Neural cell (in vitro differentiated cells): ENCODE data around the gene PEA15. TPM values are rescaled to one million over a fixed set of nuclear protein-coding genes. Genes with fewer than 3 reads are reported as not detected.

Experiments used
- H2AFZ ChIP-seq: fragments of 200-600, 300-800 bp; sonication (generic), shearing (Covaris generic); 2 replicates; pipeline ENCODE4 v1.6.0; 2014; ENCODE audit warnings: low read depth, mild to moderate bottlenecking, antibody characterized with exemption, low read length, moderate library complexity
- H3F3A ChIP-seq: fragments of 200-600 bp; shearing (Covaris generic); 2 replicates; pipeline ENCODE4 v1.6.1; 2016; ENCODE audit warnings: mild to moderate bottlenecking, moderate library complexity, mixed read lengths, antibody characterized with exemption, low read length; ENCODE audit not compliant: insufficient read depth, poor library complexity, severe bottlenecking
- H3K27ac ChIP-seq: fragments of 200-600, 300-800 bp; sonication (generic), shearing (Covaris generic); 2 replicates; pipeline ENCODE4 v1.5.1; 2014; ENCODE audit warnings: mild to moderate bottlenecking, low read length, moderate library complexity
- H3K27me3 ChIP-seq: fragments of 300-800, 200-600 bp; sonication (generic), shearing (Covaris generic); 2 replicates; pipeline ENCODE4 v1.6.0; 2014; ENCODE audit warnings: mild to moderate bottlenecking, low read depth, low read length, moderate library complexity; ENCODE audit not compliant: insufficient read depth
- H3K36me3 ChIP-seq: fragments of 300-800, 200-600 bp; sonication (generic), shearing (Covaris generic); 2 replicates; pipeline ENCODE4 v1.5.1; 2014; ENCODE audit warnings: mild to moderate bottlenecking, antibody characterized with exemption, low read length, moderate library complexity; ENCODE audit not compliant: insufficient read depth
- H3K4me2 ChIP-seq: fragments of 300-800, 200-600 bp; sonication (generic), shearing (Covaris generic); 2 replicates; pipeline ENCODE4 v1.6.0; 2014; ENCODE audit warnings: mild to moderate bottlenecking, low read length
- H3K4me3 ChIP-seq: fragments of 300-800, 200-600 bp; sonication (generic), shearing (Covaris generic); 2 replicates; pipeline ENCODE4 v1.5.1; 2014; ENCODE audit warnings: mild to moderate bottlenecking, low read length, moderate library complexity
- H3K79me2 ChIP-seq: fragments of 200-600 bp; shearing (Covaris generic); replicated peaks from 2 replicates; pipeline ENCODE4 v1.6.0; 2014; ENCODE audit warnings: mild to moderate bottlenecking, low read length, moderate library complexity; ENCODE audit not compliant: insufficient read depth
- H3K9ac ChIP-seq: fragments of 300-800, 200-600 bp; sonication (generic), shearing (Covaris generic); 2 replicates; pipeline ENCODE4 v1.6.1; 2016; ENCODE audit warnings: mild to moderate bottlenecking, low read length, mixed read lengths
- H3K9me2 ChIP-seq: fragments of 200-600 bp; shearing (Covaris generic); 2 replicates; pipeline ENCODE4 v1.6.1; 2016; ENCODE audit warnings: mild to moderate bottlenecking, low read length, mixed read lengths; ENCODE audit not compliant: insufficient read depth
- H3K9me3 ChIP-seq: fragments of 200-600, 300-800 bp; sonication (generic), shearing (Covaris generic); 2 replicates; pipeline ENCODE4 v1.6.1; 2016; ENCODE audit warnings: mild to moderate bottlenecking, mixed run types, low read length, moderate library complexity, mixed read lengths
- H4K20me1 ChIP-seq: fragments of 200-600 bp; shearing (Covaris generic); 2 replicates; pipeline ENCODE4 v1.6.1; 2016; ENCODE audit warnings: mild to moderate bottlenecking, mixed run types; ENCODE audit not compliant: insufficient read depth
- CTCF ChIP-seq: fragments of 450-650 bp; IDR thresholded peaks from 2 replicates; pipeline ENCODE4 v1.5.1; 2014; ENCODE audit warnings: antibody characterized with exemption, mild to moderate bottlenecking, moderate library complexity; ENCODE audit not compliant: poor library complexity, severe bottlenecking
- EP300 ChIP-seq: fragments of 450-650 bp; conservative IDR thresholded peaks from 2 replicates; pipeline ENCODE4 v1.6.1; 2014; ENCODE audit warnings: antibody characterized with exemption, mild to moderate bottlenecking, moderate library complexity; ENCODE audit not compliant: poor library complexity, severe bottlenecking
- EZH2 ChIP-seq: fragments of 200-600, 300-800 bp; shearing (Covaris generic), sonication (generic); IDR thresholded peaks from 2 replicates; pipeline ENCODE4 v1.6.1; 2014; ENCODE audit warnings: antibody characterized with exemption, low read length, borderline replicate concordance, mild to moderate bottlenecking; ENCODE audit not compliant: insufficient read depth, poor library complexity, severe bottlenecking
- MXI1 ChIP-seq: fragments of 450-650 bp; conservative IDR thresholded peaks from 2 replicates; pipeline ENCODE4 v1.6.1; 2014; ENCODE audit warnings: antibody characterized with exemption, mild to moderate bottlenecking; ENCODE audit not compliant: poor library complexity, severe bottlenecking
- POLR2AphosphoS5 ChIP-seq: IDR thresholded peaks from 2 replicates; pipeline ENCODE4 v1.6.1; 2012
- RAD21 ChIP-seq: fragments of 450-650 bp; conservative IDR thresholded peaks from 2 replicates; pipeline ENCODE4 v1.6.1; 2014; ENCODE audit warnings: antibody characterized with exemption, mild to moderate bottlenecking, moderate library complexity
- SMC3 ChIP-seq: fragments of 450-650 bp; conservative IDR thresholded peaks from 2 replicates; pipeline ENCODE4 v1.6.1; 2014; ENCODE audit warnings: antibody characterized with exemption, mild to moderate bottlenecking, moderate library complexity; ENCODE audit not compliant: poor library complexity
- TAF1 ChIP-seq: IDR thresholded peaks from 2 replicates; pipeline ENCODE4 v1.6.1; 2012; ENCODE audit warnings: low read depth
- polyA plus RNA-seq: library from polyadenylated mRNA; depleted of rRNA; stranded (reverse); fragments of >200 nt; gene quantifications from 2 replicates; pipeline ENCODE4 v1.2.3, GENCODE V29; 2014
- TF ChIP-seq, protein P1 (sequence below): IDR thresholded peaks from 2 replicates; pipeline ENCODE4 v1.6.1; 2012; ENCODE audit warnings: borderline replicate concordance

The PEA15 gene
- polyA plus RNA-seq, 1 donor from 2014 or later, result 46.4 TPM

- TF ChIP-seq CTCF, result peak; percentile 89
Measured at GRCh38 chr1:160251687-160252526, 46.7 kb downstream of the PEA15 start (continued).

- H3K4me2 ChIP-seq, result no peak overlapping the region
- H3K9me3 ChIP-seq, result no peaks in the 10 kb centered on the region
- H4K20me1 ChIP-seq, result no peaks in the 10 kb centered on the region
- no peak for TF ChIP-seq RAD21
- no peak for TF ChIP-seq MXI1
- TF ChIP-seq, protein P1, sequence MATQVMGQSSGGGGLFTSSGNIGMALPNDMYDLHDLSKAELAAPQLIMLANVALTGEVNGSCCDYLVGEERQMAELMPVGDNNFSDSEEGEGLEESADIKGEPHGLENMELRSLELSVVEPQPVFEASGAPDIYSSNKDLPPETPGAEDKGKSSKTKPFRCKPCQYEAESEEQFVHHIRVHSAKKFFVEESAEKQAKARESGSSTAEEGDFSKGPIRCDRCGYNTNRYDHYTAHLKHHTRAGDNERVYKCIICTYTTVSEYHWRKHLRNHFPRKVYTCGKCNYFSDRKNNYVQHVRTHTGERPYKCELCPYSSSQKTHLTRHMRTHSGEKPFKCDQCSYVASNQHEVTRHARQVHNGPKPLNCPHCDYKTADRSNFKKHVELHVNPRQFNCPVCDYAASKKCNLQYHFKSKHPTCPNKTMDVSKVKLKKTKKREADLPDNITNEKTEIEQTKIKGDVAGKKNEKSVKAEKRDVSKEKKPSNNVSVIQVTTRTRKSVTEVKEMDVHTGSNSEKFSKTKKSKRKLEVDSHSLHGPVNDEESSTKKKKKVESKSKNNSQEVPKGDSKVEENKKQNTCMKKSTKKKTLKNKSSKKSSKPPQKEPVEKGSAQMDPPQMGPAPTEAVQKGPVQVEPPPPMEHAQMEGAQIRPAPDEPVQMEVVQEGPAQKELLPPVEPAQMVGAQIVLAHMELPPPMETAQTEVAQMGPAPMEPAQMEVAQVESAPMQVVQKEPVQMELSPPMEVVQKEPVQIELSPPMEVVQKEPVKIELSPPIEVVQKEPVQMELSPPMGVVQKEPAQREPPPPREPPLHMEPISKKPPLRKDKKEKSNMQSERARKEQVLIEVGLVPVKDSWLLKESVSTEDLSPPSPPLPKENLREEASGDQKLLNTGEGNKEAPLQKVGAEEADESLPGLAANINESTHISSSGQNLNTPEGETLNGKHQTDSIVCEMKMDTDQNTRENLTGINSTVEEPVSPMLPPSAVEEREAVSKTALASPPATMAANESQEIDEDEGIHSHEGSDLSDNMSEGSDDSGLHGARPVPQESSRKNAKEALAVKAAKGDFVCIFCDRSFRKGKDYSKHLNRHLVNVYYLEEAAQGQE, result no peak
- no peak for TF ChIP-seq POLR2AphosphoS5
- no peak for TF ChIP-seq EZH2
- no peak for TF ChIP-seq TAF1
- no peak for TF ChIP-seq EP300
- no peak for TF ChIP-seq CTCF
- no peak for TF ChIP-seq SMC3
- H3K9ac ChIP-seq, result no peak overlapping the region
- no peak overlapping the region for H3K4me3 ChIP-seq
- peaks cover 33% of the 10 kb centered on the region for H3K79me2 ChIP-seq
- H2AFZ ChIP-seq, result no peak overlapping the region
- H3K27ac ChIP-seq, result no peak overlapping the region
- no peaks in the 10 kb centered on the region for H3K9me2 ChIP-seq
- no peaks in the 10 kb centered on the region for H3F3A ChIP-seq
- H3K27me3 ChIP-seq, result no peaks in the 10 kb centered on the region
- H3K36me3 ChIP-seq, result no peaks in the 10 kb centered on the region
Measured at GRCh38 chr1:160255781-160256300, 50.7 kb downstream of the PEA15 start.
